Measurements from ENCODE around the gene HMGB1. TPM values are rescaled to one million over a fixed set of nuclear protein-coding genes. Genes with fewer than 3 reads are reported as not detected.

The HMGB1 gene
- total RNA-seq (100 to 1,000 TPM; 212 to 492 (median 270) TPM), polyA plus RNA-seq (100 to 1,000 TPM; 306 to 519 (median 384) TPM)

DNA sequence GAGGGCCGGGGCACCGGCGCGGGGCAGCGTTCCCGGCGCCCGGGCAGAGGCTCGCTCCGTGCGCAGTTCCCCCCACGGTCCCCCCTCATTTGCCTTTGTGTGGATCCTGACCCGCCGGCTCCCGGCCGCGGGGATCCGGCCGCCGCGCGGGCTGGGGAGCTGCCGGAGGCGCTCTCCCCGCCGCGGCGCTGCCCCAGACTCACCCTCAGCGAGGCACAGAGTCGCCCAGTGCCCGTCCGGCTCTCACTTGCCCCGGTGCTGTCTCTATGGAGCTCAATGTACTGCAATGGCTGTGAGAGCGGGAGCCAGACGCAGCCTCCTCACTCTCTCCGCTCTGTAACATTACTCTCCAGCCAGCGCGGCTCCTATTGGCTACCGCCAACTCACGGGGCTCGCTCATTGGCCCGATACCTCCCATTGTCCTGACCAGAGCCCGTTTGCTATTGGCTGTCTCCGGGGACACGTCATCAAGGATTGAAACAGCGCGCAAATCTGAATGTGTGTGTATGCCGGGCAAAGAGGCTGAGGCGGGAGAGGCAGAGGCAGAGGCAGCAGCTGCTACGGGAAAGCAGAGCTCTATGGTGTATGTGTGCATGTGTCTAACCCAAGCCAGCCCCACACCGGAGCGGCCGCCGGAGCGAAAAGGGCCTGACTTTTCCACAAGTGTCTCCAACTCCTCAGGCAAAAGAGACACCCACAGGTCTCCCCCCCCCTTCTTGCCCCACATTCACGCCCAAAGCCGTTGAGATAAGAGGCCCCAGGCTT, at the start of gene HMGB1:
Gene HMGB1 (minus strand): TSS at position 344 of the 765 bp plus-strand sequence. CDS start 2,256 bp downstream, outside the sequence.
- H3K4me3 ChIP-seq: peak within 1 kb of the TSS; percentile 51 to 96 (median 90)
- WGBS, 2 donors: 0% methylated on average over 57 of the region's 57 CpGs
- H3K36me3 ChIP-seq: peaks cover 0 to 19% (median 9%) of the 10 kb centered on the region in 4 donors
- peak; percentile 98 for TF ChIP-seq POLR2A (IDR thresholded peaks at IDR 0.05)
- peak; percentile 98 to 99 (median 99) for TF ChIP-seq POLR2AphosphoS5 (IDR thresholded peaks at IDR 0.05)
- no peak for TF ChIP-seq EP300 (IDR thresholded peaks at IDR 0.05)
- H3K27me3 ChIP-seq: no peaks in the 10 kb centered on the region
- peaks cover 2 to 30% (median 24%) of the 10 kb centered on the region in 4 donors for H3K4me1 ChIP-seq
- no peaks in the 10 kb centered on the region for H3K9me3 ChIP-seq
- intact Hi-C loops (cut with DNase I): loop anchor here (1.0 to 10.0 kb wide), 12 partner anchors 107 to 871 kb away; partner anchors contain the start of genes HSPH1, KATNAL1, SLC7A1 and USPL1
- peak; percentile 99 for DNase-seq
- peak within 1 kb of the TSS; percentile 99 to 100 (median 100) for H3K27ac ChIP-seq

DNA sequence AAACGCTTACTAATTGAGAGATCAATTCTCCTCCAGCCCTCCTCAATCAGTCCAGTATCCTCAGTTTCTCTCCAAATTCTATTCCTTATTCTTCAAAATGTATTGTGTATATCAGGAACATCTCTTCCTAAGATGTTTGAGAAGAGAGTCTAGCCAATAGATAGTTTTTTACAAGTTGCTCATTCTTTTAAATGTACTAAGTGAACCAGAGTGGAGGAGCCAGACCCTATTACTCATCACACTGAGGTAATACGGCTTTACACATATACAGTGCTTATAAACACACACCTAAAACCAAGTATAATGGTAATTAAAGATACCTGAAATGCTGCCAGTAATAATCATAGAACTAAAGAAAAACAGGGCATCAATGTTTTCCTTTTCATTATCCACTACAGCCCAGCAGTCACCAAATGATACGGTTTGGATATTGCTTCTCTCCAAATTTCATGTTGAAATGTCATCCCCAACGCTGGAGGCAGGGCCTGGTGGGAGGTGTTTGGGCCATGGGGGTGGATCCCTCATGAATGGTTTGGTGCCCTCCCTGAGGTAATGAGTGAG, 45.2 kb upstream of the HMGB1 start:
- intact Hi-C loops (cut with DNase I): no loop called here
- DNase-seq: no peak
- 80 to 89% methylated on average over 4 of the region's 4 CpGs for WGBS, 2 donors
- H3K4me1 ChIP-seq: no peaks in the 10 kb centered on the region
- no peaks in the 10 kb centered on the region for H3K36me3 ChIP-seq
- H3K9me3 ChIP-seq: no peaks in the 10 kb centered on the region
- no peaks in the 10 kb centered on the region for H3K27me3 ChIP-seq
- TF ChIP-seq, protein P1, sequence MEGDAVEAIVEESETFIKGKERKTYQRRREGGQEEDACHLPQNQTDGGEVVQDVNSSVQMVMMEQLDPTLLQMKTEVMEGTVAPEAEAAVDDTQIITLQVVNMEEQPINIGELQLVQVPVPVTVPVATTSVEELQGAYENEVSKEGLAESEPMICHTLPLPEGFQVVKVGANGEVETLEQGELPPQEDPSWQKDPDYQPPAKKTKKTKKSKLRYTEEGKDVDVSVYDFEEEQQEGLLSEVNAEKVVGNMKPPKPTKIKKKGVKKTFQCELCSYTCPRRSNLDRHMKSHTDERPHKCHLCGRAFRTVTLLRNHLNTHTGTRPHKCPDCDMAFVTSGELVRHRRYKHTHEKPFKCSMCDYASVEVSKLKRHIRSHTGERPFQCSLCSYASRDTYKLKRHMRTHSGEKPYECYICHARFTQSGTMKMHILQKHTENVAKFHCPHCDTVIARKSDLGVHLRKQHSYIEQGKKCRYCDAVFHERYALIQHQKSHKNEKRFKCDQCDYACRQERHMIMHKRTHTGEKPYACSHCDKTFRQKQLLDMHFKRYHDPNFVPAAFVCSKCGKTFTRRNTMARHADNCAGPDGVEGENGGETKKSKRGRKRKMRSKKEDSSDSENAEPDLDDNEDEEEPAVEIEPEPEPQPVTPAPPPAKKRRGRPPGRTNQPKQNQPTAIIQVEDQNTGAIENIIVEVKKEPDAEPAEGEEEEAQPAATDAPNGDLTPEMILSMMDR (IDR thresholded peaks at IDR 0.05): no peak
- TF ChIP-seq POLR2AphosphoS5 (IDR thresholded peaks at IDR 0.05): no peak
- no peak for TF ChIP-seq POLR2A (IDR thresholded peaks at IDR 0.05)
- no peak for TF ChIP-seq EP300 (IDR thresholded peaks at IDR 0.05)
- H3K4me3 ChIP-seq: no peak overlapping the region
- H3K27ac ChIP-seq: no peak overlapping the region

DNA sequence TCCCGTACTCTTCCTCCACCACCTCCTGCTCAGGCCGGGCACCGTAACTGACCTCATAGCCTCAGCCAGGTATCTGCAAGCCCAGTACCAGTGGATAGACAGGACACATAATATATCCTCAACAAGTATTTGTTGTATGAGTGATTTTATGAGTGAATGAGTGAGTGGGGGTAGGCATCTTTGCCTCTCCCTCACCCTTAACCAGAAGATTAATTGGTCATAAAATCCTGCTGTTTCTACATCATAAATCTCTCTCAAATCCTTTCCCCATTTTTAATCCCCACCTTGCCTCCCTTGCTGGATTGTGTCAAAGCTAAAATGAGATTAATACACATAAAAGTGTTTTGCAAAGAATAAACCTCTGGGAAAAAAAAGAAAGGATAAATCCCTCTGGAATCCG, 44.4 kb upstream of the HMGB1 start:
- WGBS, 2 donors: 77 to 93% methylated on average over 4 of the region's 4 CpGs
- H3K4me1 ChIP-seq: no peaks in the 10 kb centered on the region
- no peak overlapping the region for H3K4me3 ChIP-seq
- H3K27ac ChIP-seq: no peak overlapping the region
- H3K9me3 ChIP-seq: no peaks in the 10 kb centered on the region
- TF ChIP-seq, protein P1 (IDR thresholded peaks at IDR 0.05): no peak
- no peak for TF ChIP-seq POLR2AphosphoS5 (IDR thresholded peaks at IDR 0.05)
- TF ChIP-seq EP300 (IDR thresholded peaks at IDR 0.05): no peak
- TF ChIP-seq POLR2A (IDR thresholded peaks at IDR 0.05): no peak
- H3K36me3 ChIP-seq: no peaks in the 10 kb centered on the region
- no peak for DNase-seq
- no peaks in the 10 kb centered on the region for H3K27me3 ChIP-seq
- intact Hi-C loops (cut with DNase I): no loop called here

DNA sequence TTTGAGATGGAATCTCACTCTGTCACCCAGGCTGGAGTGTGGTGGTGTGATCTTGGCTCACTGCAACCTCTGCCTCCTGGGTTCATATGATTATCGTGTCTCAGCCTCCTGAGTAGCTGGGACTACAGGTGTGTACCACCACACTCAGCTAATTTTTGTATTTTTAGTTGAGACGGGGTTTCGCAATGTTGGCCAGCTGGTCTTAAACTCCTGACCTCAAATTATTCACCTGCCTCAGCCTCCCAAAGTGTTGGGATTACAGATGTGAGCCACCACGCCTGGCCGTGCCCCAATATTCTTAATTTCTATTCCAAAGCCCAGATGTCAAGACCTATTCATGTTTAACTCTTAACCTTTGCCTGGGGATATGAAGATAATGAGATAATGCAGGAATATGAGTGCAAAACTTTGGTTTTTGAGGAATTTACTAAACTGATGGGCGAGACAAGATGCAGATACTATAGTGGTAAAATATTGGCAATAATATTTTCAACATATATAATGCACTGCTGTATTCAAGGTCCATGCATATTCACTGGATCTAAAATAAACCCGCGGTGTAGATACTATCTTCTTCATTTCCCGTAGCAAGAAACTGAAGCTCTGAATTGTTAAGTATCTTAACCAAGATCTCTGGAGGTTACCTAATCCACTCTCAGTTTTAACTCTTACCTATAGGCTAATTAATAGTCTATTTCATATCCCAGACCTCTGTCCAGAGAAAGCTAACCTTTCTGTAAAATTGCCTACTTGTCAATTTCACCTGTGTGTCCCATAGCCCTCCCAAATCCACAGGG, 43.7 kb upstream of the HMGB1 start:
- Histone ChIP-seq H3K4me1 (no peaks in the 10 kb centered on the region), H3K27me3 (no peaks in the 10 kb centered on the region), H3K27ac (no peak overlapping the region), H3K36me3 (no peaks in the 10 kb centered on the region), H3K4me3 (no peak overlapping the region), H3K9me3 (no peaks in the 10 kb centered on the region)
- TF ChIP-seq EP300 (IDR thresholded peaks at IDR 0.05) (no peak), POLR2AphosphoS5 (IDR thresholded peaks at IDR 0.05) (no peak), POLR2A (IDR thresholded peaks at IDR 0.05) (no peak)
- TF ChIP-seq, protein P1 (IDR thresholded peaks at IDR 0.05): no peak
- intact Hi-C loops (cut with DNase I): no loop called here
- no peak for DNase-seq
- 93% methylated on average over 9 of the region's 9 CpGs for WGBS, 2 donors
